Transverse colon (tissue), 4 donors: Measurements from ENCODE around the gene GNG14.

Experiments
- CTCF ChIP-seq, 5 experiments: fragments of 200-600 bp in 3 of 5; fragments of 450-650 bp in 2 of 5; sonication (generic) in 3 of 5; IDR thresholded peaks; 1 replicate in 2 of 5; 2 replicates in 3 of 5; pipeline ENCODE4 v1.5.1; 2016 to 2017; ENCODE audit warnings: antibody characterized with exemption in 5 of 5, inconsistent platforms in 3 of 5, mild to moderate bottlenecking in 2 of 5, moderate library complexity in 1 of 5
- EP300 ChIP-seq: sonication (generic); formaldehyde crosslinking; IDR thresholded peaks from one replicate; pipeline ENCODE4 v1.6.1; 2017; ENCODE audit warnings: antibody characterized with exemption, low read depth
- POLR2A ChIP-seq: fragments of 450-650 bp; IDR thresholded peaks from one replicate; pipeline ENCODE4 v1.6.1; 2016; ENCODE audit warnings: antibody characterized with exemption, mild to moderate bottlenecking, moderate library complexity
- POLR2AphosphoS5 ChIP-seq, 3 donors: sonication (generic); formaldehyde crosslinking; IDR thresholded peaks; one replicate each; pipeline ENCODE4 v1.6.1; 2016; ENCODE audit warnings: antibody characterized with exemption in 3 of 3

- TF ChIP-seq CTCF (IDR thresholded peaks at IDR 0.05) (no peak), POLR2A (no peak), POLR2AphosphoS5 (IDR thresholded peaks at IDR 0.05) (no peak), EP300 (no peak)
These were observed 13.9 kb downstream of the GNG14 start for GRCh38 chr19:12701596-12702282.
